WTC11 (cell line): ENCODE results near the gene ZFP2. TPM values are rescaled to one million over a fixed set of nuclear protein-coding genes. Genes with fewer than 3 reads are reported as not detected.
"Not testable (repeated sequence)": the region's sequence is repeated elsewhere in the genome, so short reads cannot be mapped to it uniquely, and the experiment has no call there.

Experiments used
- ATAC-seq: fragments of 200-7000 bp; cut with Tn5 transposase; 2 replicates; pipeline ENCODE4 v1.10.0; 2021; ENCODE audit warnings: mild to moderate bottlenecking, moderate library complexity
- CTCF ChIA-PET: fragments of 300-600 bp; sonication (Branson Sonifier 250); formaldehyde crosslinking; loops from one replicate; lab custom pipeline; 2021; ENCODE audit warnings: antibody characterized with exemption; lab: Charles Lee
- POLR2A ChIA-PET: fragments of 350-600 bp; sonication (Branson Sonifier 250); formaldehyde crosslinking; loops from one replicate; lab custom pipeline; 2021; ENCODE audit warnings: antibody characterized with exemption; lab: Charles Lee
- DNase-seq: peaks from one replicate; pipeline ENCODE4 v3.0.0; 2021; ENCODE audit warnings: low spot score
- H3K27ac Mint-ChIP-seq: 2 replicates; pipeline ENCODE4 v1.8.0; 2021; ENCODE audit warnings: mixed read lengths
- H3K27me3 Mint-ChIP-seq: 2 replicates; pipeline ENCODE4 v1.8.0; 2021; ENCODE audit warnings: low read depth, mild to moderate bottlenecking, moderate library complexity, mixed read lengths
- H3K36me3 Mint-ChIP-seq: 2 replicates; pipeline ENCODE4 v1.8.0; 2021; ENCODE audit warnings: mixed read lengths
- H3K4me1 Mint-ChIP-seq: 2 replicates; pipeline ENCODE4 v1.8.0; 2022; ENCODE audit warnings: mixed read lengths
- H3K4me3 Mint-ChIP-seq: 2 replicates; pipeline ENCODE4 v1.8.0; 2021; ENCODE audit warnings: mild to moderate bottlenecking, moderate library complexity, mixed read lengths
- H3K9me3 Mint-ChIP-seq: 2 replicates; pipeline ENCODE4 v1.8.0; 2021; ENCODE audit warnings: mixed read lengths
- ARID4B ChIP-seq: sonication (generic); formaldehyde crosslinking; IDR thresholded peaks from 2 replicates; pipeline ENCODE4 v1.8.0; 2023; ENCODE audit warnings: missing genetic modification reagents, mild to moderate bottlenecking, borderline replicate concordance
- E2F4 ChIP-seq: sonication (generic); formaldehyde crosslinking; IDR thresholded peaks from 2 replicates; pipeline ENCODE4 v1.8.1; 2022; ENCODE audit warnings: low read depth, mild to moderate bottlenecking, moderate library complexity, missing genetic modification reagents, borderline replicate concordance
- MAX ChIP-seq: sonication (generic); formaldehyde crosslinking; IDR thresholded peaks from 2 replicates; pipeline ENCODE4 v1.8.0; 2022; ENCODE audit warnings: mild to moderate bottlenecking, missing genetic modification reagents
- RELA ChIP-seq: sonication (generic); formaldehyde crosslinking; IDR thresholded peaks from 2 replicates; pipeline ENCODE4 v1.8.1; 2022; ENCODE audit warnings: missing genetic modification reagents, mild to moderate bottlenecking, borderline replicate concordance
- TCF7 ChIP-seq: sonication (generic); formaldehyde crosslinking; IDR thresholded peaks from 2 replicates; pipeline ENCODE4 v1.8.0; 2022; ENCODE audit warnings: mild to moderate bottlenecking, low read depth, missing genetic modification reagents, moderate library complexity
- TEAD1 ChIP-seq: sonication (generic); formaldehyde crosslinking; IDR thresholded peaks from 2 replicates; pipeline ENCODE4 v1.8.0; 2022; ENCODE audit warnings: mild to moderate bottlenecking, missing genetic modification reagents
- total RNA-seq: library from RNA; stranded (reverse); gene quantifications from 3 replicates; pipeline ENCODE4 v1.2.3, GENCODE V29; 2021
- TF ChIP-seq, protein P1 (sequence below): fragments of 250-450 bp; sonication (Bioruptor Pico); IDR thresholded peaks from 2 replicates; pipeline ENCODE4 v1.9.0; 2021; ENCODE audit warnings: moderate library complexity, mild to moderate bottlenecking, inconsistent platforms, borderline replicate concordance
- TF ChIP-seq, protein P2 (sequence below): sonication (generic); formaldehyde crosslinking; IDR thresholded peaks from 2 replicates; pipeline ENCODE4 v1.8.0; 2023; ENCODE audit warnings: missing genetic modification reagents
- TF ChIP-seq, protein P3 (sequence below): sonication (generic); formaldehyde crosslinking; IDR thresholded peaks from 2 replicates; pipeline ENCODE4 v1.8.1; 2023; ENCODE audit warnings: mild to moderate bottlenecking, missing genetic modification reagents
- TF ChIP-seq, protein P4 (sequence below): sonication (generic); formaldehyde crosslinking; IDR thresholded peaks from 2 replicates; pipeline ENCODE4 v1.8.1; 2022; ENCODE audit warnings: mild to moderate bottlenecking, moderate library complexity, missing genetic modification reagents
- TF ChIP-seq, protein P5 (sequence below): sonication (generic); formaldehyde crosslinking; IDR thresholded peaks from 2 replicates; pipeline ENCODE4 v1.8.0; 2022; ENCODE audit warnings: mild to moderate bottlenecking, missing genetic modification reagents
- TF ChIP-seq, protein P6 (sequence below): fragments of 250-450 bp; sonication (Bioruptor Pico); IDR thresholded peaks from 2 replicates; pipeline ENCODE4 v1.9.0; 2021; ENCODE audit warnings: mild to moderate bottlenecking, borderline replicate concordance

ZFP2 gene
- total RNA-seq, 1 experiment from 2014 or later: 1.0 TPM

- TF ChIP-seq MAX (no peak), TEAD1 (no peak), RELA (CRISPR knock-in tag) (no peak)
- Mint-ChIP-seq H3K9me3 (peaks cover 3% of the 10 kb centered on the region; the same call in 1 of the 2 replicates), H3K27ac (no peak overlapping the region), H3K27me3 (no peaks in the 10 kb centered on the region), H3K4me3 (no peak overlapping the region), H3K4me1 (no peaks in the 10 kb centered on the region), H3K36me3 (peaks cover 83% of the 10 kb centered on the region)
- DNase-seq (no peak), ATAC-seq (no peak)
- ChIA-PET CTCF (no interaction called here), POLR2A (no interaction called here)
These were observed 23.4 kb upstream of the ZFP2 start for GRCh38 chr5:178872302-178872701.

GRCh38 chr5:178883115-178883694 is 12.5 kb upstream of the ZFP2 start:
- ATAC-seq, CTCF ChIA-PET, DNase-seq, H3K4me3 Mint-ChIP-seq, H3K4me1 Mint-ChIP-seq, POLR2A ChIA-PET, H3K27me3 Mint-ChIP-seq, H3K27ac Mint-ChIP-seq: not testable (repeated sequence)
- Mint-ChIP-seq H3K36me3 (peaks cover 85% of the 10 kb centered on the region), H3K9me3 (peaks cover 64% of the 10 kb centered on the region)

GRCh38 chr5:178883815-178884430 is 11.8 kb upstream of the ZFP2 start:
- POLR2A ChIA-PET: no interaction called here
- TF ChIP-seq, protein P1, sequence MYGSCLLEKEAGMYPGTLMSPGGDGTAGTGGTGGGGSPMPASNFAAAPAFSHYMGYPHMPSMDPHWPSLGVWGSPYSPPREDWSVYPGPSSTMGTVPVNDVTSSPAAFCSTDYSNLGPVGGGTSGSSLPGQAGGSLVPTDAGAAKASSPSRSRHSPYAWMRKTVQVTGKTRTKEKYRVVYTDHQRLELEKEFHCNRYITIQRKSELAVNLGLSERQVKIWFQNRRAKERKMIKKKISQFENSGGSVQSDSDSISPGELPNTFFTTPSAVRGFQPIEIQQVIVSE (CRISPR knock-in tag): no peak
- no peak for TF ChIP-seq ARID4B
- TF ChIP-seq, protein P2, sequence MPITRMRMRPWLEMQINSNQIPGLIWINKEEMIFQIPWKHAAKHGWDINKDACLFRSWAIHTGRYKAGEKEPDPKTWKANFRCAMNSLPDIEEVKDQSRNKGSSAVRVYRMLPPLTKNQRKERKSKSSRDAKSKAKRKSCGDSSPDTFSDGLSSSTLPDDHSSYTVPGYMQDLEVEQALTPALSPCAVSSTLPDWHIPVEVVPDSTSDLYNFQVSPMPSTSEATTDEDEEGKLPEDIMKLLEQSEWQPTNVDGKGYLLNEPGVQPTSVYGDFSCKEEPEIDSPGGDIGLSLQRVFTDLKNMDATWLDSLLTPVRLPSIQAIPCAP: no peak
- TF ChIP-seq, protein P3, sequence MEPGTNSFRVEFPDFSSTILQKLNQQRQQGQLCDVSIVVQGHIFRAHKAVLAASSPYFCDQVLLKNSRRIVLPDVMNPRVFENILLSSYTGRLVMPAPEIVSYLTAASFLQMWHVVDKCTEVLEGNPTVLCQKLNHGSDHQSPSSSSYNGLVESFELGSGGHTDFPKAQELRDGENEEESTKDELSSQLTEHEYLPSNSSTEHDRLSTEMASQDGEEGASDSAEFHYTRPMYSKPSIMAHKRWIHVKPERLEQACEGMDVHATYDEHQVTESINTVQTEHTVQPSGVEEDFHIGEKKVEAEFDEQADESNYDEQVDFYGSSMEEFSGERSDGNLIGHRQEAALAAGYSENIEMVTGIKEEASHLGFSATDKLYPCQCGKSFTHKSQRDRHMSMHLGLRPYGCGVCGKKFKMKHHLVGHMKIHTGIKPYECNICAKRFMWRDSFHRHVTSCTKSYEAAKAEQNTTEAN (CRISPR knock-in tag): no peak
- TF ChIP-seq, protein P4, sequence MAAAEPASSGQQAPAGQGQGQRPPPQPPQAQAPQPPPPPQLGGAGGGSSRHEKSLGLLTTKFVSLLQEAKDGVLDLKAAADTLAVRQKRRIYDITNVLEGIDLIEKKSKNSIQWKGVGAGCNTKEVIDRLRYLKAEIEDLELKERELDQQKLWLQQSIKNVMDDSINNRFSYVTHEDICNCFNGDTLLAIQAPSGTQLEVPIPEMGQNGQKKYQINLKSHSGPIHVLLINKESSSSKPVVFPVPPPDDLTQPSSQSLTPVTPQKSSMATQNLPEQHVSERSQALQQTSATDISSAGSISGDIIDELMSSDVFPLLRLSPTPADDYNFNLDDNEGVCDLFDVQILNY (CRISPR knock-in tag): no peak
- TF ChIP-seq, protein P5, sequence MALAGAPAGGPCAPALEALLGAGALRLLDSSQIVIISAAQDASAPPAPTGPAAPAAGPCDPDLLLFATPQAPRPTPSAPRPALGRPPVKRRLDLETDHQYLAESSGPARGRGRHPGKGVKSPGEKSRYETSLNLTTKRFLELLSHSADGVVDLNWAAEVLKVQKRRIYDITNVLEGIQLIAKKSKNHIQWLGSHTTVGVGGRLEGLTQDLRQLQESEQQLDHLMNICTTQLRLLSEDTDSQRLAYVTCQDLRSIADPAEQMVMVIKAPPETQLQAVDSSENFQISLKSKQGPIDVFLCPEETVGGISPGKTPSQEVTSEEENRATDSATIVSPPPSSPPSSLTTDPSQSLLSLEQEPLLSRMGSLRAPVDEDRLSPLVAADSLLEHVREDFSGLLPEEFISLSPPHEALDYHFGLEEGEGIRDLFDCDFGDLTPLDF (CRISPR knock-in tag): no peak
- no peak for TF ChIP-seq E2F4 (CRISPR knock-in tag)
- TF ChIP-seq TCF7 (CRISPR knock-in tag): no peak
- TF ChIP-seq, protein P6, sequence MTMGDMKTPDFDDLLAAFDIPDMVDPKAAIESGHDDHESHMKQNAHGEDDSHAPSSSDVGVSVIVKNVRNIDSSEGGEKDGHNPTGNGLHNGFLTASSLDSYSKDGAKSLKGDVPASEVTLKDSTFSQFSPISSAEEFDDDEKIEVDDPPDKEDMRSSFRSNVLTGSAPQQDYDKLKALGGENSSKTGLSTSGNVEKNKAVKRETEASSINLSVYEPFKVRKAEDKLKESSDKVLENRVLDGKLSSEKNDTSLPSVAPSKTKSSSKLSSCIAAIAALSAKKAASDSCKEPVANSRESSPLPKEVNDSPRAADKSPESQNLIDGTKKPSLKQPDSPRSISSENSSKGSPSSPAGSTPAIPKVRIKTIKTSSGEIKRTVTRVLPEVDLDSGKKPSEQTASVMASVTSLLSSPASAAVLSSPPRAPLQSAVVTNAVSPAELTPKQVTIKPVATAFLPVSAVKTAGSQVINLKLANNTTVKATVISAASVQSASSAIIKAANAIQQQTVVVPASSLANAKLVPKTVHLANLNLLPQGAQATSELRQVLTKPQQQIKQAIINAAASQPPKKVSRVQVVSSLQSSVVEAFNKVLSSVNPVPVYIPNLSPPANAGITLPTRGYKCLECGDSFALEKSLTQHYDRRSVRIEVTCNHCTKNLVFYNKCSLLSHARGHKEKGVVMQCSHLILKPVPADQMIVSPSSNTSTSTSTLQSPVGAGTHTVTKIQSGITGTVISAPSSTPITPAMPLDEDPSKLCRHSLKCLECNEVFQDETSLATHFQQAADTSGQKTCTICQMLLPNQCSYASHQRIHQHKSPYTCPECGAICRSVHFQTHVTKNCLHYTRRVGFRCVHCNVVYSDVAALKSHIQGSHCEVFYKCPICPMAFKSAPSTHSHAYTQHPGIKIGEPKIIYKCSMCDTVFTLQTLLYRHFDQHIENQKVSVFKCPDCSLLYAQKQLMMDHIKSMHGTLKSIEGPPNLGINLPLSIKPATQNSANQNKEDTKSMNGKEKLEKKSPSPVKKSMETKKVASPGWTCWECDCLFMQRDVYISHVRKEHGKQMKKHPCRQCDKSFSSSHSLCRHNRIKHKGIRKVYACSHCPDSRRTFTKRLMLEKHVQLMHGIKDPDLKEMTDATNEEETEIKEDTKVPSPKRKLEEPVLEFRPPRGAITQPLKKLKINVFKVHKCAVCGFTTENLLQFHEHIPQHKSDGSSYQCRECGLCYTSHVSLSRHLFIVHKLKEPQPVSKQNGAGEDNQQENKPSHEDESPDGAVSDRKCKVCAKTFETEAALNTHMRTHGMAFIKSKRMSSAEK (CRISPR knock-in tag): no peak

More at GRCh38 chr5:178883815-178884430, 11.8 kb upstream of the ZFP2 start:
- no peaks in the 10 kb centered on the region for H3K4me1 Mint-ChIP-seq
- peaks cover 86% of the 10 kb centered on the region for H3K36me3 Mint-ChIP-seq
- ATAC-seq (no peak), DNase-seq (no peak)
- no peak overlapping the region for H3K27ac Mint-ChIP-seq
- CTCF ChIA-PET: no interaction called here
- H3K4me3 Mint-ChIP-seq: no peak overlapping the region
- H3K27me3 Mint-ChIP-seq: no peaks in the 10 kb centered on the region
- peaks cover 64% of the 10 kb centered on the region for H3K9me3 Mint-ChIP-seq
